Measurements from ENCODE around the gene LCN15.

Gene LCN15

GRCh38 chr9:136754059-136754572 lies 10.2 kb downstream of the LCN15 start:
- DNase-seq = no peak
- Histone ChIP-seq H2BK5ac (ENCODE audit: low read length) (no peak overlapping the region), H3K27ac (ENCODE audit: low read depth, low read length) (no peak overlapping the region), H3K79me2 (ENCODE audit: control insufficient read depth, insufficient read depth, low read length) (no peaks in the 10 kb centered on the region), H3K4me2 (ENCODE audit: low read length) (no peak overlapping the region), H3K4ac (ENCODE audit: low read depth, low read length) (no peak overlapping the region), H3K56ac (ENCODE audit: low read length) (no peak overlapping the region), H3K9ac (ENCODE audit: low read length) (no peak overlapping the region), H3K79me1 (ENCODE audit: low read length) (no peaks in the 10 kb centered on the region), H3K36me3 (ENCODE audit: control insufficient read depth, insufficient read depth, low read length) (no peaks in the 10 kb centered on the region), H4K8ac (ENCODE audit: low read depth, low read length) (no peak overlapping the region), H3K27me3 (ENCODE audit: insufficient read depth, low read length, poor library complexity) (no peaks in the 10 kb centered on the region), H3K18ac (ENCODE audit: low read length) (no peak overlapping the region), H4K5ac (ENCODE audit: low read length) (no peak overlapping the region), H3K4me3 (ENCODE audit: low read length) (no peak overlapping the region), H2BK120ac (ENCODE audit: low read depth, low read length) (no peak overlapping the region), H3K4me1 (ENCODE audit: control insufficient read depth, low read depth, low read length) (no peaks in the 10 kb centered on the region), H2AK5ac (ENCODE audit: low read length) (no peak overlapping the region), H2BK15ac (replicated peaks; ENCODE audit: low read depth) (no peak overlapping the region), H3K23ac (ENCODE audit: low read length) (no peak overlapping the region)
- no CpG with 5 or more reads among the region's 17 CpGs for WGBS (ENCODE audit: extremely low coverage, insufficient coverage, low lambda C conversion rate)

GRCh38 chr9:136753371-136754058 lies 10.8 kb downstream of the LCN15 start:
- H3K9ac ChIP-seq (ENCODE audit: low read length) = no peak overlapping the region
- H3K4me3 ChIP-seq (ENCODE audit: low read length) = no peak overlapping the region
- no peak overlapping the region for H3K18ac ChIP-seq (ENCODE audit: low read length)
- H2BK5ac ChIP-seq (ENCODE audit: low read length) = no peak overlapping the region
- no peak overlapping the region for H2BK15ac ChIP-seq (replicated peaks; ENCODE audit: low read depth)
- no peak overlapping the region for H4K8ac ChIP-seq (ENCODE audit: low read depth, low read length)
- H3K79me1 ChIP-seq (ENCODE audit: low read length) = no peaks in the 10 kb centered on the region
- no peak overlapping the region for H2BK120ac ChIP-seq (ENCODE audit: low read depth, low read length)
- no peaks in the 10 kb centered on the region for H3K36me3 ChIP-seq (ENCODE audit: control insufficient read depth, insufficient read depth, low read length)
- H3K4ac ChIP-seq (ENCODE audit: low read depth, low read length) = no peak overlapping the region
- no CpG with 5 or more reads among the region's 31 CpGs for WGBS (ENCODE audit: extremely low coverage, insufficient coverage, low lambda C conversion rate)
- no peaks in the 10 kb centered on the region for H3K4me1 ChIP-seq (ENCODE audit: control insufficient read depth, low read depth, low read length)
- H3K56ac ChIP-seq (ENCODE audit: low read length) = no peak overlapping the region
- no peak overlapping the region for H3K27ac ChIP-seq (ENCODE audit: low read depth, low read length)
- H3K4me2 ChIP-seq (ENCODE audit: low read length) = no peak overlapping the region
- H4K5ac ChIP-seq (ENCODE audit: low read length) = no peak overlapping the region
- no peaks in the 10 kb centered on the region for H3K27me3 ChIP-seq (ENCODE audit: insufficient read depth, low read length, poor library complexity)
- H3K79me2 ChIP-seq (ENCODE audit: control insufficient read depth, insufficient read depth, low read length) = no peaks in the 10 kb centered on the region
- DNase-seq = no peak
- no peak overlapping the region for H2AK5ac ChIP-seq (ENCODE audit: low read length)
- H3K23ac ChIP-seq (ENCODE audit: low read length) = no peak overlapping the region

DNA sequence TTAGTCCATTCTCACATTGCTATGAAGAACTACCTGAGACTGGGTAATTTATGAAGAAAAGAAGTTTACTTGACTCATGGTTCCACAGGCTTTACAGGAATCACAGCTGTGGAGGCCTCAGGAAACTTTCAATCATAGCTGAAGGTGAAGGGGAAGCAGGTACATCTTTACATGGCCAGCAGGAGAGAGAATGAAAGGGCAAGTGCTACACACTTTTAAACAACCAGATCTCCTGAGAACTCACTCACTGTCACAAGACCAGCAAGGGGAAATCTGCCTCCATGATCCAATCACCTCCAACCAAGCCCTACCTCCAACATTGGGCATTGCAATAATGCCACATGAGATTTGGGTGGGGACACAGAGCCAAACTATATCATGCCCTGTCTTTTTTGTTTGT lies 12.5 kb downstream of the LCN15 start:
- H3K4me3 ChIP-seq (ENCODE audit: low read length) = no peak overlapping the region
- H3K4me1 ChIP-seq (ENCODE audit: control insufficient read depth, low read depth, low read length) = no peaks in the 10 kb centered on the region
- H2BK5ac ChIP-seq (ENCODE audit: low read length) = no peak overlapping the region
- H3K27me3 ChIP-seq (ENCODE audit: insufficient read depth, low read length, poor library complexity) = no peaks in the 10 kb centered on the region
- H3K79me1 ChIP-seq (ENCODE audit: low read length) = no peaks in the 10 kb centered on the region
- H3K4ac ChIP-seq (ENCODE audit: low read depth, low read length) = no peak overlapping the region
- H3K23ac ChIP-seq (ENCODE audit: low read length) = no peak overlapping the region
- no peak overlapping the region for H2BK120ac ChIP-seq (ENCODE audit: low read depth, low read length)
- H3K9ac ChIP-seq (ENCODE audit: low read length) = no peak overlapping the region
- H2AK5ac ChIP-seq (ENCODE audit: low read length) = no peak overlapping the region
- no peak overlapping the region for H3K56ac ChIP-seq (ENCODE audit: low read length)
- no peaks in the 10 kb centered on the region for H3K36me3 ChIP-seq (ENCODE audit: control insufficient read depth, insufficient read depth, low read length)
- H3K18ac ChIP-seq (ENCODE audit: low read length) = no peak overlapping the region
- no peak overlapping the region for H3K27ac ChIP-seq (ENCODE audit: low read depth, low read length)
- no peak for DNase-seq
- H4K5ac ChIP-seq (ENCODE audit: low read length) = no peak overlapping the region
- no peak overlapping the region for H2BK15ac ChIP-seq (replicated peaks; ENCODE audit: low read depth)
- no peaks in the 10 kb centered on the region for H3K79me2 ChIP-seq (ENCODE audit: control insufficient read depth, insufficient read depth, low read length)
- no peak overlapping the region for H4K8ac ChIP-seq (ENCODE audit: low read depth, low read length)
- no peak overlapping the region for H3K4me2 ChIP-seq (ENCODE audit: low read length)

GRCh38 chr9:136751244-136751643 lies 13.1 kb downstream of the LCN15 start:
- H3K23ac ChIP-seq (ENCODE audit: low read length) = no peak overlapping the region
- no peaks in the 10 kb centered on the region for H3K4me1 ChIP-seq (ENCODE audit: control insufficient read depth, low read depth, low read length)
- WGBS (ENCODE audit: extremely low coverage, insufficient coverage, low lambda C conversion rate) = no CpG with 5 or more reads among the region's 1 CpG
- H2AK5ac ChIP-seq (ENCODE audit: low read length) = no peak overlapping the region
- H2BK15ac ChIP-seq (replicated peaks; ENCODE audit: low read depth) = no peak overlapping the region
- no peak overlapping the region for H3K4me2 ChIP-seq (ENCODE audit: low read length)
- no peak for DNase-seq
- no peak overlapping the region for H3K18ac ChIP-seq (ENCODE audit: low read length)
- H3K27me3 ChIP-seq (ENCODE audit: insufficient read depth, low read length, poor library complexity) = no peaks in the 10 kb centered on the region
- no peak overlapping the region for H3K9ac ChIP-seq (ENCODE audit: low read length)
- H2BK120ac ChIP-seq (ENCODE audit: low read depth, low read length) = no peak overlapping the region
- H4K5ac ChIP-seq (ENCODE audit: low read length) = no peak overlapping the region
- H3K79me1 ChIP-seq (ENCODE audit: low read length) = no peaks in the 10 kb centered on the region
- no peaks in the 10 kb centered on the region for H3K36me3 ChIP-seq (ENCODE audit: control insufficient read depth, insufficient read depth, low read length)
- no peak overlapping the region for H2BK5ac ChIP-seq (ENCODE audit: low read length)
- no peaks in the 10 kb centered on the region for H3K79me2 ChIP-seq (ENCODE audit: control insufficient read depth, insufficient read depth, low read length)
- H4K8ac ChIP-seq (ENCODE audit: low read depth, low read length) = no peak overlapping the region
- no peak overlapping the region for H3K56ac ChIP-seq (ENCODE audit: low read length)
- no peak overlapping the region for H3K4me3 ChIP-seq (ENCODE audit: low read length)
- no peak overlapping the region for H3K4ac ChIP-seq (ENCODE audit: low read depth, low read length)
- H3K27ac ChIP-seq (ENCODE audit: low read depth, low read length) = no peak overlapping the region

GRCh38 chr9:136750526-136750925 lies 13.8 kb downstream of the LCN15 start:
- H3K56ac ChIP-seq (ENCODE audit: low read length) = no peak overlapping the region

More at GRCh38 chr9:136750526-136750925, 13.8 kb downstream of the LCN15 start:
- H2BK120ac ChIP-seq (ENCODE audit: low read depth, low read length) = no peak overlapping the region
- DNase-seq = no peak
- no peak overlapping the region for H3K23ac ChIP-seq (ENCODE audit: low read length)
- H3K9ac ChIP-seq (ENCODE audit: low read length) = no peak overlapping the region
- H3K36me3 ChIP-seq (ENCODE audit: control insufficient read depth, insufficient read depth, low read length) = no peaks in the 10 kb centered on the region
- H3K27ac ChIP-seq (ENCODE audit: low read depth, low read length) = no peak overlapping the region
- no CpG with 5 or more reads among the region's 2 CpGs for WGBS (ENCODE audit: extremely low coverage, insufficient coverage, low lambda C conversion rate)
- H3K79me2 ChIP-seq (ENCODE audit: control insufficient read depth, insufficient read depth, low read length) = no peaks in the 10 kb centered on the region
- no peak overlapping the region for H3K4ac ChIP-seq (ENCODE audit: low read depth, low read length)
- no peaks in the 10 kb centered on the region for H3K4me1 ChIP-seq (ENCODE audit: control insufficient read depth, low read depth, low read length)
- no peaks in the 10 kb centered on the region for H3K27me3 ChIP-seq (ENCODE audit: insufficient read depth, low read length, poor library complexity)
- no peak overlapping the region for H3K4me2 ChIP-seq (ENCODE audit: low read length)
- no peak overlapping the region for H3K18ac ChIP-seq (ENCODE audit: low read length)
- H3K4me3 ChIP-seq (ENCODE audit: low read length) = no peak overlapping the region
- H2BK5ac ChIP-seq (ENCODE audit: low read length) = no peak overlapping the region
- H2AK5ac ChIP-seq (ENCODE audit: low read length) = no peak overlapping the region
- H2BK15ac ChIP-seq (replicated peaks; ENCODE audit: low read depth) = no peak overlapping the region
- H4K5ac ChIP-seq (ENCODE audit: low read length) = no peak overlapping the region
- H4K8ac ChIP-seq (ENCODE audit: low read depth, low read length) = no peak overlapping the region
- H3K79me1 ChIP-seq (ENCODE audit: low read length) = no peaks in the 10 kb centered on the region

Data from mesendoderm (in vitro differentiated cells).